Keratinocyte (primary cell): Measurements from ENCODE around the gene WAC.

Experiments used
- EZH2 ChIP-seq: IDR thresholded peaks from one replicate; pipeline ENCODE4 v1.6.1; 2012; ENCODE audit warnings: inconsistent platforms, mild to moderate bottlenecking, low read length, moderate library complexity
- TF ChIP-seq, protein P1 (sequence below), 3 experiments: IDR thresholded peaks in 1 of 3; conservative IDR thresholded peaks in 1 of 3; optimal IDR thresholded peaks in 1 of 3; 2 replicates in 2 of 3; 3 replicates in 1 of 3; pipeline versions ENCODE3 to v1.5.1; 2011; ENCODE audit warnings: low read length in 3 of 3, mild to moderate bottlenecking in 3 of 3, moderate library complexity in 2 of 3, control low read depth in 1 of 3, inconsistent platforms in 1 of 3; ENCODE audit not compliant: insufficient read depth in 2 of 3; ENCODE audit errors: extremely low read depth in 1 of 3

DNA sequence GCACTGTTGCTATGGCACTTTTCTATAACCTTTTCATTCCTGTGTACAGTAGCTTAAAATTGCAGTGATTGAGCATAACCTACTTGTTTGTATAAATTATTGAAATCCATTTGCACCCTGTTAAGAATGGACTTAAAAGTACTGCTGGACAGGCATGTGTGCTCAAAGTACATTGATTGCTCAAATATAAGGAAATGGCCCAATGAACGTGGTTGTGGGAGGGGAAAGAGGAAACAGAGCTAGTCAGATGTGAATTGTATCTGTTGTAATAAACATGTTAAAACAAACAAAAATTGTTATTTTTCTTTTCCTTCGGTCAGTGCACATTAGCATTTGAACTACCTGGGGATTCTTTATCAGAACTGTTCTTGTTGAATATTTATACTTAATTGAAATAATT, 87.3 kb downstream of the WAC start:
- no peak for TF ChIP-seq EZH2
- TF ChIP-seq, protein P1, sequence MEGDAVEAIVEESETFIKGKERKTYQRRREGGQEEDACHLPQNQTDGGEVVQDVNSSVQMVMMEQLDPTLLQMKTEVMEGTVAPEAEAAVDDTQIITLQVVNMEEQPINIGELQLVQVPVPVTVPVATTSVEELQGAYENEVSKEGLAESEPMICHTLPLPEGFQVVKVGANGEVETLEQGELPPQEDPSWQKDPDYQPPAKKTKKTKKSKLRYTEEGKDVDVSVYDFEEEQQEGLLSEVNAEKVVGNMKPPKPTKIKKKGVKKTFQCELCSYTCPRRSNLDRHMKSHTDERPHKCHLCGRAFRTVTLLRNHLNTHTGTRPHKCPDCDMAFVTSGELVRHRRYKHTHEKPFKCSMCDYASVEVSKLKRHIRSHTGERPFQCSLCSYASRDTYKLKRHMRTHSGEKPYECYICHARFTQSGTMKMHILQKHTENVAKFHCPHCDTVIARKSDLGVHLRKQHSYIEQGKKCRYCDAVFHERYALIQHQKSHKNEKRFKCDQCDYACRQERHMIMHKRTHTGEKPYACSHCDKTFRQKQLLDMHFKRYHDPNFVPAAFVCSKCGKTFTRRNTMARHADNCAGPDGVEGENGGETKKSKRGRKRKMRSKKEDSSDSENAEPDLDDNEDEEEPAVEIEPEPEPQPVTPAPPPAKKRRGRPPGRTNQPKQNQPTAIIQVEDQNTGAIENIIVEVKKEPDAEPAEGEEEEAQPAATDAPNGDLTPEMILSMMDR (optimal IDR thresholded peaks at IDR 0.05 in 1 of 3, IDR thresholded peaks at IDR 0.05 in 1 of 3, conservative IDR thresholded peaks at IDR 0.05 in 1 of 3; ENCODE audit: extremely low read depth in 1 of 3, insufficient read depth in 2 of 3, low read length in 3 of 3): no peak
